ENCODE results near the gene LRWD1.

Gene LRWD1

GRCh38 chr7:102415685-102416225, 49.0 kb upstream of the LRWD1 start:
- Histone ChIP-seq H3K27ac (ENCODE audit: extremely low read depth, low read depth, low read length) (no peak overlapping the region), H3K4me3 (ENCODE audit: low read depth, low read length) (no peak overlapping the region), H3K36me3 (ENCODE audit: control insufficient read depth in 2 of 2, insufficient read depth in 1 of 2, low read length in 2 of 2) (peaks cover 46 to 90% of the 10 kb centered on the region in 2 experiments), H3K9me3 (ENCODE audit: control insufficient read depth, insufficient read depth, low read depth, low read length) (no peaks in the 10 kb centered on the region), H3K4me1 (ENCODE audit: control insufficient read depth, insufficient read depth, low read length) (no peaks in the 10 kb centered on the region)
- ChIA-PET CTCF (interaction anchor here (1.0 kb wide), 1 partner anchor 11 kb away, joined by 3 read pairs; no protein-coding TSS in a partner anchor), POLR2A (interaction anchor here (1.1 kb wide), 1 partner anchor 18 kb away, joined by 3 read pairs; the partner anchor contains the start of gene ORAI2)
- TF ChIP-seq ZNF404 (tag by site-specific recombination; IDR thresholded peaks at IDR 0.05) (no peak), ZNF623 (tag by site-specific recombination; IDR thresholded peaks at IDR 0.05) (no peak), PRDM6 (tag by site-specific recombination; IDR thresholded peaks at IDR 0.05) (no peak), ZNF391 (tag by site-specific recombination; IDR thresholded peaks at IDR 0.05; ENCODE audit: borderline replicate concordance, low read depth) (no peak), ZBTB11 (tag by site-specific recombination; conservative IDR thresholded peaks at IDR 0.05; ENCODE audit: low read depth) (no peak), ZNF639 (tag by site-specific recombination; IDR thresholded peaks at IDR 0.05) (no peak), ZFP37 (tag by site-specific recombination; IDR thresholded peaks at IDR 0.05) (no peak), ZNF544 (tag by site-specific recombination; IDR thresholded peaks at IDR 0.05) (no peak), ZNF214 (tag by site-specific recombination; IDR thresholded peaks at IDR 0.05; ENCODE audit: borderline replicate concordance) (no peak), ZNF366 (tag by site-specific recombination; conservative IDR thresholded peaks at IDR 0.05) (no peak), ZNF398 (tag by site-specific recombination; IDR thresholded peaks at IDR 0.05) (no peak)

DNA sequence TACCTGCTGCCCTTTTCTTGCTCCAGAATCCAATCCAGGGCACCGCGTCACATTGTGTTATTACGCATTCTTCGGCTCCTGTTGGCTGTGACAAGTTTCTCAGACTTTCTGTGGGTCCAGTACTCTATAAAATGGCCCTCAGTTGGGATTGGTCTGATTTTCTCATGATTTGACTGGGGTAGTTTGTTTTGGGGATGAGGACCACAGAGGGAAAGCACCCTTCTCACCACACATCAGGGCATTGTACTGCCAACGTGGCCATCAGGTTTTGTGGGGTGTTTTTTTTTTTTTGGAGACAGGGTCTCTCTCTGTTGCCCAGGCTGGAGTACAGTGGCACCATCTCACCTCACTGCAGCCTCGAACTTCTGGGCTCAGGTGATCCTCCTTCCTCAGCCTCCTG, 48.4 kb upstream of the LRWD1 start:
- H3K9me3 ChIP-seq (ENCODE audit: control insufficient read depth, insufficient read depth, low read depth, low read length), result no peaks in the 10 kb centered on the region
- H3K27ac ChIP-seq (ENCODE audit: extremely low read depth, low read depth, low read length), result no peak overlapping the region
- CTCF ChIA-PET, result interaction anchor here (1.0 kb wide), 1 partner anchor 11 kb away, joined by 3 read pairs; no protein-coding TSS in a partner anchor
- H3K4me3 ChIP-seq (ENCODE audit: low read depth, low read length), result no peak overlapping the region
- no peaks in the 10 kb centered on the region for H3K4me1 ChIP-seq (ENCODE audit: control insufficient read depth, insufficient read depth, low read length)
- H3K36me3 ChIP-seq (ENCODE audit: control insufficient read depth in 2 of 2, insufficient read depth in 1 of 2, low read length in 2 of 2), result peaks cover 44 to 89% of the 10 kb centered on the region in 2 experiments
- POLR2A ChIA-PET, result interaction anchor here (1.1 to 1.2 kb wide), 2 partner anchors 17 to 20 kb away, joined by 3 read pairs; partner anchors contain the start of genes ORAI2 and PRKRIP1
- TF ChIP-seq ZNF266 (tag by site-specific recombination; IDR thresholded peaks at IDR 0.05; ENCODE audit: low read depth) (no peak), ZNF121 (tag by site-specific recombination; IDR thresholded peaks at IDR 0.05) (no peak), ELK4 (IDR thresholded peaks at IDR 0.05; ENCODE audit: borderline replicate concordance, low read depth, low read length) (no peak), ZNF2 (tag by site-specific recombination; IDR thresholded peaks at IDR 0.05) (no peak), AEBP2 (tag by site-specific recombination; IDR thresholded peaks at IDR 0.05; ENCODE audit: borderline replicate concordance) (no peak), ZNF571 (tag by site-specific recombination; IDR thresholded peaks at IDR 0.05) (no peak), ZNF639 (tag by site-specific recombination; IDR thresholded peaks at IDR 0.05) (no peak), ZNF169 (tag by site-specific recombination; IDR thresholded peaks at IDR 0.05) (no peak), ZNF354C (tag by site-specific recombination; IDR thresholded peaks at IDR 0.05; ENCODE audit: borderline replicate concordance, low read depth) (no peak), GFI1B (tag by site-specific recombination; IDR thresholded peaks at IDR 0.05) (no peak), ZNF514 (tag by site-specific recombination; IDR thresholded peaks at IDR 0.05) (no peak)
